Fibroblast of mammary gland (primary cell): ENCODE data around the gene SLC7A8.

Experiments
- DNase-seq: peaks from one replicate; pipeline ENCODE4 v3.0.0-alpha.2; 2010; ENCODE audit warnings: low read depth
- H3K4me3 ChIP-seq: 2 replicates; pipeline ENCODE4 v1.5.1; 2011; ENCODE audit warnings: low read depth, mild to moderate bottlenecking, low read length, moderate library complexity; ENCODE audit not compliant: control insufficient read depth
- CTCF ChIP-seq: conservative IDR thresholded peaks from 2 replicates; pipeline ENCODE4 v1.5.1; 2011; ENCODE audit warnings: low read depth, low read length, inconsistent platforms; ENCODE audit not compliant: control insufficient read depth, insufficient read depth

SLC7A8 gene

GRCh38 chr14:23086565-23086964 lies 96.9 kb downstream of the SLC7A8 start:
- TF ChIP-seq CTCF: no peak
- no peak overlapping the region for H3K4me3 ChIP-seq
- no peak for DNase-seq

- H3K4me3 ChIP-seq: no peak overlapping the region
- TF ChIP-seq CTCF: no peak
- DNase-seq: peak; percentile 68
Observed at GRCh38 chr14:23085458-23085857, 98.0 kb downstream of the SLC7A8 start.

GRCh38 chr14:23080474-23080873 lies 103.0 kb downstream of the SLC7A8 start:
- DNase-seq: no peak
- no peak for TF ChIP-seq CTCF
- no peak overlapping the region for H3K4me3 ChIP-seq

GRCh38 chr14:23079716-23080115 lies 103.7 kb downstream of the SLC7A8 start:
- H3K4me3 ChIP-seq: no peak overlapping the region
- no peak for TF ChIP-seq CTCF
- peak; percentile 68 for DNase-seq

- no peak overlapping the region for H3K4me3 ChIP-seq
- peak; percentile 99 for DNase-seq
- TF ChIP-seq CTCF: no peak
Observed at GRCh38 chr14:23078692-23079116, 104.8 kb downstream of the SLC7A8 start.

GRCh38 chr14:23077962-23078361 lies 105.5 kb downstream of the SLC7A8 start:
- H3K4me3 ChIP-seq: no peak overlapping the region
- DNase-seq: peak; percentile 45
- TF ChIP-seq CTCF: no peak

- no peak overlapping the region for H3K4me3 ChIP-seq
- peak; percentile 58 for DNase-seq
- peak; percentile 74 for TF ChIP-seq CTCF
Observed at GRCh38 chr14:23076785-23077408, 106.6 kb downstream of the SLC7A8 start.
